Myocyte (in vitro differentiated cells): Measurements from ENCODE around the gene PRR36. TPM values are rescaled to one million over a fixed set of nuclear protein-coding genes. Genes with fewer than 3 reads are reported as not detected.

ENCODE experiments used
- DNase-seq: peaks from one replicate; pipeline ENCODE4 v3.0.0-alpha.2; 2012; ENCODE audit warnings: low read depth
- total RNA-seq: library from RNA; depleted of rRNA; stranded (reverse); fragments of >200 nt; gene quantifications from 2 replicates; pipeline ENCODE4 v1.2.3, GENCODE V29; 2014

PRR36 gene
- total RNA-seq, 1 donor from 2014 or later = not detected

DNA sequence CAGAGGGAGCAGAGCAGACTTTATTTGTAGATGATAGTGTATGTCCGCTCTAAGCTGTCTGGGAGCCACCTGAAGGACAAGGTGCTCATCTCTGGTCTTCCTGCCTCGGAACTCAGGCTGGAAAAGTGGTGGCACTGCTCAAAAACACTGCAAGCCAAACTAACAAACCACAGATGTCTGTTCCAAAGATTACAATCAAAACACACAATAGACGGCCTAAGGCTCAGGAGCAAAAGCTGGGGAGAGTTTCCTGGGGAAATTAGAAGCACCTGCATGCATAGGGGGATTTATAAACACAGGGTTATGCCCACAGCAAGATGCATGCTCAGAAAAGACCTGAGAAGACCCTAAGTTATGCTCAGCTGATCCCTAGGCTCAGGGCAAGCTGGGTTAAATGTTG, 53.6 kb downstream of the PRR36 start:
- no peak for DNase-seq

DNA sequence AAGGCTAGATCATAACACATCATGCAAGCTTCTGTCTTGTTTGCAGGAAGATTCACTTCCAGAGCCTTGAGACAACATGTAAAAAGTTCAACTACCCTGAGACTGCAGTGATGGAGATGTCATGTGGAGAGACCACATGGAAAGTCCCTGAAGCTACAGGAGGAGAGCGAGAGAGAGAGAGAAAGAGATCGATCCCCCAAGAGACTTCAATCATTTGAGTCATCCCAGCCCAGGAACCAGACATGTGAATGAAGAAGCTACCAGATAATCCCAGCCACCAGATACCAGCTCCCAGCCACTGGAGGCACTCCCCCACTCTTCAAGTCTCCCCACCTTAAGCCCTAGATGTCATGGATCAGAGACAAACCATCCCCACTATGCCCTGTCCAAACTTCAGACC, 54.9 kb downstream of the PRR36 start:
- no peak for DNase-seq

DNA sequence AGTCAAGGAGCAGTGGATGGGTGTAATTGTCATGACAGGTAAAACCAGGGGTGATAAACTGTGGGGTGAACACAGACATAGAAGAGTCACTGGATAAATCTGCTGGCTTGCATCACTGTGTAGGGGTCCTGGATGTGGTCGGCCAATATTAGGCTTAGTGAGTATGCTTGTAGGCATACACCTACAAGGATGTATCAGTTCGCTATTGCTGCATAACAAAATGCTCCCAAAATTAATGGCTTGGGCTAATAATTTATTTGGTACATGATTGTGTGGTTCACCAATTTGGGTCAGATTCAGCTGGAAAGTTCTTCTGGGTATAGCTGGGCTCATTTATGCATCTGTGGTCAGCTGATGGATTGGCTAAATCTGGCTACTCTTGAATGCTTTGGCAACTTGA, 55.4 kb downstream of the PRR36 start:
- DNase-seq = no peak

Other genes starting within 250 kb of the PRR36 start
- 30.5 and 31.2 TPM in 2 replicates for gene XAB2, start 244.8 kb downstream of the PRR36 start, total RNA-seq
- gene PET100, start 244.6 kb downstream of the PRR36 start, total RNA-seq = 8.8 and 15.9 TPM in 2 replicates
- not detected in 2 replicates for gene PCP2, start 240.7 kb downstream of the PRR36 start, total RNA-seq
- 1.9 TPM in 1 of 2 replicates, not detected in the other for gene STXBP2, start 237.3 kb downstream of the PRR36 start, total RNA-seq
- not detected in 2 replicates for gene RETN, start 205.3 kb downstream of the PRR36 start, total RNA-seq
- gene MCEMP1, start 197.3 kb downstream of the PRR36 start, total RNA-seq = not detected in 2 replicates
- 50.4 and 95.9 TPM in 2 replicates for gene TRAPPC5, start 193.6 kb downstream of the PRR36 start, total RNA-seq
- not detected in 2 replicates for gene FCER2, start 172.3 kb downstream of the PRR36 start, total RNA-seq
- not detected in 2 replicates for gene CLEC4G, start 142.3 kb downstream of the PRR36 start, total RNA-seq
- gene CD209, start 126.9 kb downstream of the PRR36 start, total RNA-seq = not detected in 2 replicates
- gene CLEC4M, start 111.1 kb downstream of the PRR36 start, total RNA-seq = not detected in 2 replicates
- 25.2 and 25.4 TPM in 2 replicates for gene EVI5L, start 44.2 kb downstream of the PRR36 start, total RNA-seq
- gene LRRC8E, start 14.1 kb upstream of the PRR36 start, total RNA-seq = 0.53 and 1.0 TPM in 2 replicates
- gene MAP2K7, start 29.5 kb upstream of the PRR36 start, total RNA-seq = 13.1 and 16.0 TPM in 2 replicates
- 0.21 and 4.2 TPM in 2 replicates for gene TGFBR3L, start 40.4 kb upstream of the PRR36 start, total RNA-seq
- gene SNAPC2, start 45.9 kb upstream of the PRR36 start, total RNA-seq = 21.5 and 27.5 TPM in 2 replicates
- gene CTXN1, start 51.7 kb upstream of the PRR36 start, total RNA-seq = 5.0 and 7.5 TPM in 2 replicates
- gene TIMM44, start 69.3 kb upstream of the PRR36 start, total RNA-seq = 72.6 and 88.3 TPM in 2 replicates
- 34.8 and 43.7 TPM in 2 replicates for gene ELAVL1, start 131.3 kb upstream of the PRR36 start, total RNA-seq
- not detected in 2 replicates for gene CCL25, start 178.4 kb upstream of the PRR36 start, total RNA-seq